Lower lobe of right lung (tissue), 2 donors: Measurements from ENCODE around the gene QSOX2. TPM values are rescaled to one million over a fixed set of nuclear protein-coding genes. Genes with fewer than 3 reads are reported as not detected.
A peak's percentile ranks its signal among the peaks of the same experiment; 100 is the strongest.
"Not testable (repeated sequence)": the region's sequence is repeated elsewhere in the genome, so short reads cannot be mapped to it uniquely, and the experiment has no call there.

Experiments used
- ATAC-seq, 2 donors: fragments of 200-7000 bp; cut with Tn5 transposase; one replicate each; pipeline ENCODE4 v1.9.1; 2020 to 2022; ENCODE audit warnings: mild to moderate bottlenecking in 2 of 2, moderate library complexity in 2 of 2
- DNase-seq: peaks from one replicate; pipeline ENCODE4 v3.0.0-alpha.2; 2020
- H3K27ac ChIP-seq: fragments of 200-600 bp; one replicate; pipeline ENCODE4 v1.8.0; 2022
- H3K27me3 ChIP-seq: fragments of 200-600 bp; one replicate; pipeline ENCODE4 v1.8.0; 2022; ENCODE audit warnings: low read depth
- H3K36me3 ChIP-seq: fragments of 200-600 bp; one replicate; pipeline ENCODE4 v1.8.0; 2022; ENCODE audit warnings: mild to moderate bottlenecking
- H3K4me1 ChIP-seq: fragments of 200-600 bp; one replicate; pipeline ENCODE4 v1.8.0; 2022
- H3K4me3 ChIP-seq: fragments of 200-600 bp; one replicate; pipeline ENCODE4 v1.8.0; 2022; ENCODE audit warnings: mild to moderate bottlenecking
- H3K9me3 ChIP-seq: fragments of 200-600 bp; one replicate; pipeline ENCODE4 v1.8.0; 2022
- intact Hi-C: fragments of 100-400 bp; cut with DNase I; formaldehyde crosslinking; loops from one replicate; pipeline ENCODE4 v1.11.0; 2022
- total RNA-seq: library from RNA; stranded (reverse); fragmentation: NEBNext Ultra II Directional; extraction: Animal tissue kit (Norgen Biotek cat#: 25700); gene quantifications from one replicate; pipeline ENCODE4 v1.2.1, GENCODE V29; 2021
- TF ChIP-seq, protein P1 (sequence below): fragments of 200-600 bp; IDR thresholded peaks from one replicate; pipeline ENCODE4 v1.8.0; 2022; ENCODE audit warnings: antibody characterized with exemption, mild to moderate bottlenecking
- donor health status: DM: no; HTN: yes; CAD: no; lungs with severe emphysema.

Gene QSOX2
- total RNA-seq, 1 donor from 2014 or later = 10.5 TPM

DNA sequence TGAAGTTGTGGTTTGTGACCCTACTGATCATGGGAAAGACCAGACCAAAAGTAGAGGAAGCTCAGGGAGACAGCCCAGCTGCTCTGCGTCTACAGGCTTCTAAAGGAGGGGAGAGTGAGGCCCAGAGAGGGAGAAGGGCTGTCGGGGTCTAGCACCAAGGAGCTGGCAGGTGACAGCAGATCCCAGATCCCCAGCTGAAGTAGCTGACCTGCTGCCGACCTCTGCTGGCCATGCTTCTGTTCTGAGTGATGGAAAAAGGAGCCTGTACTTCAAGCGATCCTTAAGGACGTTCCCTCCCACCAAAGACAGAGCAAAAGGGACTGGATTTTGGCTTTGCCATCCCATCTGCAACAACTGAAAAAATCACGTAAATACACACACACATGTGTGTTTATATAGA lies 22.7 kb upstream of the QSOX2 start:
- H3K9me3 ChIP-seq = no peaks in the 10 kb centered on the region
- TF ChIP-seq, protein P1, sequence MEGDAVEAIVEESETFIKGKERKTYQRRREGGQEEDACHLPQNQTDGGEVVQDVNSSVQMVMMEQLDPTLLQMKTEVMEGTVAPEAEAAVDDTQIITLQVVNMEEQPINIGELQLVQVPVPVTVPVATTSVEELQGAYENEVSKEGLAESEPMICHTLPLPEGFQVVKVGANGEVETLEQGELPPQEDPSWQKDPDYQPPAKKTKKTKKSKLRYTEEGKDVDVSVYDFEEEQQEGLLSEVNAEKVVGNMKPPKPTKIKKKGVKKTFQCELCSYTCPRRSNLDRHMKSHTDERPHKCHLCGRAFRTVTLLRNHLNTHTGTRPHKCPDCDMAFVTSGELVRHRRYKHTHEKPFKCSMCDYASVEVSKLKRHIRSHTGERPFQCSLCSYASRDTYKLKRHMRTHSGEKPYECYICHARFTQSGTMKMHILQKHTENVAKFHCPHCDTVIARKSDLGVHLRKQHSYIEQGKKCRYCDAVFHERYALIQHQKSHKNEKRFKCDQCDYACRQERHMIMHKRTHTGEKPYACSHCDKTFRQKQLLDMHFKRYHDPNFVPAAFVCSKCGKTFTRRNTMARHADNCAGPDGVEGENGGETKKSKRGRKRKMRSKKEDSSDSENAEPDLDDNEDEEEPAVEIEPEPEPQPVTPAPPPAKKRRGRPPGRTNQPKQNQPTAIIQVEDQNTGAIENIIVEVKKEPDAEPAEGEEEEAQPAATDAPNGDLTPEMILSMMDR = no peak
- no peaks in the 10 kb centered on the region for H3K27me3 ChIP-seq
- no peaks in the 10 kb centered on the region for H3K36me3 ChIP-seq
- peaks cover 8% of the 10 kb centered on the region for H3K4me1 ChIP-seq
- H3K27ac ChIP-seq = no peak overlapping the region
- no peak overlapping the region for H3K4me3 ChIP-seq
- DNase-seq (no peak), ATAC-seq (no peak)
- intact Hi-C loops = no loop called here

DNA sequence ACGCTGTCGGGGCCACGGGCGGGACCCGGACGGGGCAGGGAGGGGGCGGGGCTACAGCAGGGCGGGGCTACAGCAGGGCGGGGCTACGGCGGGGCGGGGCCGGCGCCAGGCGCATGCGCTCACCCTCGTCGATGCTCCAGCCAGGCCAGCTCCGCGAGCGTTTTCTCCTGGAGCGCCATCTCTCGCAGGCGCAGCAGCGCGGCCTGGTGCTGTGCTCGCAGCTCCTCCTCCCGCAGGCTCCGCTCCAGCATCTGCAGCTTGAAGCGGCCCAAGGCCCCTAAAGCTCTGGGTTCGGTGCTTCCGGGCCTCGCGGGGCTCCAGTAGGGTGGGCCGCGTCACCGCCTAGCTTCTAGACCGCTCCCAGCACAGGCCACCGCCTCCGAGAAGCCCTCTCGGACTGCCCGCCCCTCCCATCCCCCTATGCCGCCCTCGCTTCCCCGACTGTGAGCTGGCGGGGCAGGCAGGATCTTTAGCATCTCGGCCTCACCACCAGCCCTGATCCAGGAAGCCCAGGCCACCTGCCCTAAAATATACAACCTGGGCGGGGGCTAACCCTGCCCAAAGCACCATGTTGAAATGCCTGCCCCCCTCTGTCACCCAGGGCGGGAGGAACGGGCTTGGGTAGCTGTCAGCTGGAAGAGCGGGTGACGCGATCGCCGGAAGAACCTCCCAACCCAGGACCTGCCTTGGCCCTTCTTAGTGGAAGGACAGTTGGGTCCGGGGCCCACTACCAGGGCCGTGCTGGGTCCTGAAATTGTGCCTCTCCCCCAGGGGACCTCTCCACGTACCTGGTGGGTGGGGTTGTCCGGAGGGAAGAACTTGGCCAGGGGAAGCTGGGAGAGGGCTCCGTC lies 21.9 kb upstream of the QSOX2 start:
- Histone ChIP-seq H3K27ac (peak overlapping the region; percentile 71), H3K4me1 (peaks cover 8% of the 10 kb centered on the region), H3K4me3 (peak overlapping the region; percentile 64), H3K27me3 (no peaks in the 10 kb centered on the region), H3K36me3 (no peaks in the 10 kb centered on the region), H3K9me3 (no peaks in the 10 kb centered on the region)
- TF ChIP-seq, protein P1 = peak; percentile 20
- peak; percentile 88 for DNase-seq
- ATAC-seq = peak; percentile 97
- intact Hi-C loops = no loop called here

GRCh38 chr9:136266641-136267040 lies 21.0 kb upstream of the QSOX2 start:
- ATAC-seq, DNase-seq, intact Hi-C loops, H3K27me3 ChIP-seq, H3K27ac ChIP-seq, H3K36me3 ChIP-seq, H3K4me1 ChIP-seq, H3K9me3 ChIP-seq: not testable (repeated sequence)
- H3K4me3 ChIP-seq = peak overlapping the region; percentile 64

DNA sequence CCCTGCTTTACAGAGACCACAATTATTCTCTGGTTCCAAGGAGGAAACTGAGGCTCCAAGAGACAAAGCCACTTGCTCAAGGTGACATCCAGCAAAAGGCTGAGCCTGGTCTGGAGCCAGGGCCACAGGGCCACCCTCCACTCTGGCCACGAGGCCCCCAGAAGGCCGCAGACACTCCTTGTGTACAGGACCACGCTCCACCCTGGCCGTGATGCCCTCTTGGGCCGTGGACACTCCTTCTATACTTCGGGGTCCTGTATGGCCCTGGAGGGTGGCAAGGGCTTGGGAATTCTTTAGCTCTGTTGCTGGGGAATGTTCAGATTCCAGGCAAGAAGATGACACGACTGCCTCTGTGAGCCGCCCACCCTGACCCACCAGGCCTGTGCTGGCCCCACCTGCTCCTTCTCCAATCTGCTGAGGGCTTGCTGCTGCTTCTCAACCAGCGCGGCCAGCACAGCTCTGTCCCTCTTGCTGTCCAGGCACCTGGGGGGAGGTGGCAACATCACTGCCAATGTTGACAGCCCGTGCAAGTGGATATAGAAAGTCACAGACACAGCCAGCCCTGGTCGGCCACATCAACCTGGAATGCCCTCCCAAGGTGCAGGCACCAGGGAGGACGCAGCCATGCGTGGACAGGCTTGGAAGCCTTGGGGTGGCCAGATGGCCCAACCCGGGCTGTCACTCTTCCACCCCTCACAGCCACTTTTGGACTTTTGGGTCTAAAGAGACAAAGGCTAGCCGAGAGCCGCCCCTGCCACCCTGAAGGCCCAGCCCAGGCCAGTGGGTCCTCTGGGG lies 20.1 kb upstream of the QSOX2 start:
- Histone ChIP-seq H3K36me3 (no peaks in the 10 kb centered on the region), H3K27ac (no peak overlapping the region), H3K27me3 (no peaks in the 10 kb centered on the region), H3K9me3 (no peaks in the 10 kb centered on the region), H3K4me1 (peaks cover 8% of the 10 kb centered on the region), H3K4me3 (no peak overlapping the region)
- ATAC-seq (no peak), DNase-seq (no peak)
- intact Hi-C loops = no loop called here
- TF ChIP-seq, protein P1 = no peak

DNA sequence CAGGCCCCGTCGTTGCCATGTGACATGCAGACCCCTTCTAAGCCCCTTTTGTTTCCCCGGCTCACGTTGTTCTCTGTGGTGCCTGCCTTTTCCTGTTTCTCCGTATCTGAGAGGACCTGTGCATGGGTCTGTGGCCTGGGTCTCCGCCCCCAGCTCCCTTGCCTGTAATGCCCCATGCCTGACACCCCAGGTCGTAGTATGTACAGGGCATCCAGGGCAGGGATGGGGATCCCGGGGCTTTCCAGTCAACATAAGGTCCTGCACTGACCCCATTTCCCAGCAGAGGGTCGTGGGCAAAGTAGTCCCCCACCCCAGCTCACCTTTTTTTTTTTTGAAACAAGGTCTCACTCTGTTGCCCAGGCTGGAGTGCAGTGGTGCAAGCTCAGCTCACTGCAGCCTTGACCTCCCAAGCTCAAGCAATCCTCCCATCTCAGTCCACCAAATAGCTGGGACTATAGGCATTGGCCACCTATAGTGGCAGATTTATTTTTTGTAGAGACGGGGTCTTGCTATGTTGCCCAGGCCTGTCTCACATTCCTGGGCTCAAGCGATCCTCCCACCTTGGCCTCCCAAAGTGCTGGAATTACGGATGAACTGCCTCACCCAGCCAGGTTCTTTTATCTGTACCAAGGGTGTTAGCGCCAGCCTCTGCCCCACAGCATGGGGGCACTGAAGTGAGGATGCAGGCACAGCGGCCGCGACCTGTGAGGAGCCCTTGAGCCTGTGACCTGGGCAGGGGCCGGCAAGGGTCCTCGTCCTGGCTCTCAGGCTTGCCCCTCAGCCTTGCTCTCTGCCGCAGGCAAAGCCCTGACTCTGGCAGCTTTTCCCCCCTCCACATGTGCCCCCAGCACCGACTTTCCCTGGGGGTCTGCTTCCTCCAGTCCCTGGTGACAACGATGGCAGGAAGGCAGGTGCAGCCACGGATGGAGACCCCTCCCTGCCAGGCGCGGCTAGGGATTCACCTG lies 19.1 kb upstream of the QSOX2 start:
- H3K27ac ChIP-seq = no peak overlapping the region
- DNase-seq = no peak
- ATAC-seq = no peak
- TF ChIP-seq, protein P1 = no peak
- no peaks in the 10 kb centered on the region for H3K27me3 ChIP-seq
- intact Hi-C loops = no loop called here
- no peaks in the 10 kb centered on the region for H3K36me3 ChIP-seq
- no peak overlapping the region for H3K4me3 ChIP-seq
- no peaks in the 10 kb centered on the region for H3K9me3 ChIP-seq
- peaks cover 8% of the 10 kb centered on the region for H3K4me1 ChIP-seq
